Aorta (tissue), 5 donors: ENCODE results near the gene HCN4. TPM values are rescaled to one million over a fixed set of nuclear protein-coding genes. Genes with fewer than 3 reads are reported as not detected.

Experiments used
- ATAC-seq: fragments of 200-7000 bp; cut with Tn5 transposase; one replicate; pipeline ENCODE4 v1.9.1; 2022; ENCODE audit warnings: moderate library complexity; ENCODE audit not compliant: low FRiP score
- DNase-seq, 2 donors: peaks; one replicate each; pipeline ENCODE4 v3.0.0-alpha.2; 2020
- H3K27ac ChIP-seq, 2 donors: one replicate each; pipeline ENCODE4 v1.5.1; 2013; ENCODE audit warnings: low read length in 2 of 2, mild to moderate bottlenecking in 2 of 2, moderate library complexity in 2 of 2, control low read depth in 1 of 2, inconsistent platforms in 1 of 2, low read depth in 1 of 2
- H3K27me3 ChIP-seq, 2 donors: one replicate each; pipeline ENCODE4 v1.6.1; 2013; ENCODE audit warnings: control low read depth in 1 of 2, low read length in 1 of 2, mild to moderate bottlenecking in 1 of 2, moderate library complexity in 1 of 2; ENCODE audit not compliant: insufficient read depth in 2 of 2, control insufficient read depth in 1 of 2
- H3K36me3 ChIP-seq, 2 donors: one replicate each; pipeline ENCODE4 v1.6.1; 2013; ENCODE audit warnings: control low read depth in 1 of 2, low read length in 1 of 2, mild to moderate bottlenecking in 1 of 2; ENCODE audit not compliant: insufficient read depth in 2 of 2, control insufficient read depth in 1 of 2
- H3K4me1 ChIP-seq, 2 donors: one replicate each; pipeline ENCODE4 v1.6.1; 2013; ENCODE audit warnings: low read length in 2 of 2, control low read depth in 1 of 2, mild to moderate bottlenecking in 1 of 2, moderate library complexity in 1 of 2; ENCODE audit not compliant: insufficient read depth in 2 of 2, control insufficient read depth in 1 of 2
- H3K4me3 ChIP-seq, 2 donors: one replicate each; pipeline ENCODE4 v1.5.1; 2013; ENCODE audit warnings: low read length in 2 of 2, control low read depth in 1 of 2, mild to moderate bottlenecking in 1 of 2
- H3K9me3 ChIP-seq: one replicate; pipeline ENCODE4 v1.6.1; 2013; ENCODE audit warnings: mild to moderate bottlenecking, low read length; ENCODE audit not compliant: control insufficient read depth
- WGBS, 2 donors: extraction: QIAGEN DNeasy Blood & Tissue Kit; methylation state at CpG; one replicate each; pipeline ENCODE4 v1.1.7; 2013; 5-methylcytosine and 5-hydroxymethylcytosine counted together
- intact Hi-C, 2 donors: fragments of 100-400 bp; cut with DNase I; formaldehyde crosslinking; loops; one replicate each; pipeline versions ENCODE4 v1.14.2 to v1.15.0; 2022
- polyA plus RNA-seq, 2 donors: library from polyadenylated mRNA; stranded (reverse); fragments of 200-250 nt; gene quantifications; one replicate each; pipeline ENCODE4 v1.2.3, GENCODE V29; 2013
- total RNA-seq, 2 donors: library from RNA; stranded (reverse); fragmentation: NEBNext Ultra II Directional; extraction: Animal tissue kit (Norgen Biotek cat#: 25700); gene quantifications; one replicate each; pipeline ENCODE4 v1.2.1, GENCODE V29; 2021
- donor health status: healthy with polysubstance abuse.
- donor health status: Bipolar disorder and iron deficiency.
- donor health status: DM: no; HTN: no; CAD: no.
- donor health status: DM: no; HTN: no; CAD: no.
- donor health status: DM: yes; HTN: yes; CAD: no.

HCN4 gene
- total and polyA plus RNA-seq, 4 donors: under 0.01 TPM; not detected in 3

DNA sequence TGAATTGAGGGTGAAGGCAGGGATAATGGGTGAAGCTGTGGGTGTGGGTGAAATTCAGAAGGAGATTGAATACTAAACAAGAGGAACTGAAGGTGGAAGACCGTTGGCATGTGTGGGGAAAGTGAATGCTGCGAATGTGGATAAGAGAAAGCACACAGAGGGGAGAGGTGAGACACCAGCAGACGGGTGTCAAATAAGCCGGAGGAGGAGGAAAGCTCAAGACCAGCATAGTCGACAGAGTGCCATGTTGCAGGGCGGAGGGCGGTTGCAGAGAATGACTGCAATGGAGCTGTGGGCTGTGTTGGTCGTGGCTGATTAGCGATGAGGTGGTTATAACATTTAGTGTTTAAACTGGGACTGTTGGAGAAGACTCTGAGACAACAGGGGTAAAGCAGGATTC lies 16.4 kb upstream of the HCN4 start:
- H3K27me3 ChIP-seq: no peaks in the 10 kb centered on the region
- no peaks in the 10 kb centered on the region for H3K36me3 ChIP-seq
- H3K9me3 ChIP-seq: peaks cover 18% of the 10 kb centered on the region
- H3K4me3 ChIP-seq: no peak overlapping the region
- H3K27ac ChIP-seq: no peak overlapping the region
- 85 to 86% methylated on average over 9 of the region's 9 CpGs for WGBS, 2 donors
- DNase-seq (no peak), ATAC-seq (no peak)
- intact Hi-C loops: loop anchor here in 1 of 2 donors (10.0 kb wide), 1 partner anchor 60 kb away; no protein-coding TSS in a partner anchor
- H3K4me1 ChIP-seq: no peaks in the 10 kb centered on the region

DNA sequence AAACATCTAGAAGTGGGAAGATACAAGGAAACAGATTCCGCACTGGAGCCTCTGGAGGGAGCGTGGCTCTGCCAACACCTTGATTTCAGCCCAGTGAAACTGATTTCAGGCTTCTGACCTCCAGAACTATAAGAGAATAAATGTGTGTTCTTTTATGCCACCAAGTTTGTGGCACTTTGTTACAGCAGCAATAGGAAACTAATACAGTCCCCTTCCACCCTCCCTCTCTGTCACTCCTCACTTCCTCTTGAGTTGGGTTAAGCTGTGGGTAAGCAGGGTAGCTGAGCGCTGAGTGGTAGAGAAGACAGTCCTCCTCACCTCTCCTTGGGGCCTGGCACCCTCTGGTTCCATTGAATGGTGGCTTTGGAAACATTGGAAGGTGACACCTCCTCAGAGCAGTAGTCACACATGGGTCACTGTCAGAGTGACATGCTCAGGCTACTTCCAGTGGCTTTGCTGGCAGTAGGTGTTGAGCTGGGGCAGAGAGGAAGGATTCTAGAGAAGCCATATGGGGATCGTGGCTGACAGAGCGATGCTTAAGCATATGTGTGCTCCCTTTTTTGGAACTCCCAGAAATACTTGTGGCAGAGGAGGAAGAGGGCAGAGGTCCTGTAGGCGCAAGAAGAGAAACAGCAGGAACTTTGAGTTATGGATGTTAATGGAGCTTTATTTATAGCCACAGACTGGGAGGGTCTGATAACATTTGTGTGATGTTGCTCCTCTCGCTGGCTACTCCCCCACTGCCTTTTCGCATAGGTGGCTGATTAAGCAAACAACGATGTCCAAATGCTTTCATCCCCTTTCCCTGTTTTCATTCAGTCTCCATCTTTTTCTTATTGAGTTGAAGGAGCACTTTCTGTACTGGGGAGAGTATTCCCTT lies 14.8 kb upstream of the HCN4 start:
- no peak for ATAC-seq
- Histone ChIP-seq H3K9me3 (peaks cover 18% of the 10 kb centered on the region), H3K27me3 (no peaks in the 10 kb centered on the region), H3K36me3 (no peaks in the 10 kb centered on the region), H3K27ac (no peak overlapping the region), H3K4me3 (no peak overlapping the region), H3K4me1 (no peaks in the 10 kb centered on the region)
- intact Hi-C loops: loop anchor here in 1 of 2 donors (10.0 kb wide), 1 partner anchor 59 kb away; no protein-coding TSS in a partner anchor
- peak in 1 of 2 donors; percentile 22 for DNase-seq
- 48% methylated on average over 9 of the region's 9 CpGs for WGBS, 2 donors

DNA sequence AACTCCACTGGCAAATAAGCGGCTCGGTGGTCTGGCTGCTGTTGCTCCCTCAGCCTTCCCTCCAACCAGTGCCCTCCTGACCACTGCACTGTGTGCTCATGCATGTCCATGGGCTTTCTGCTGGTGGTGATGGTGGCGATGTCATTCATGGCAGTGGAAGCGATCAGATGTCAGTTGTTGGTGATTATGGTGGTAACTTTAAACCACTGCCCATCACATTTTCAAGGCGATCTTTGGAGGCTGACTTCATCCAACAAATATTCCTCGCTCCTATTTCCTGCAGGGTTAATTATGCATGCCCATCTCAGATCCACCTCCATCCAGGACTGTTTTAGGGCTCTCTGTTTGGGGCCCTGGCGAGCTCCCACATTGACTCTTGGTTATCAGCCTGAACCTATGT lies 13.4 kb upstream of the HCN4 start:
- no peaks in the 10 kb centered on the region for H3K27me3 ChIP-seq
- 83 to 86% methylated on average over 7 of the region's 7 CpGs for WGBS, 2 donors

DNA sequence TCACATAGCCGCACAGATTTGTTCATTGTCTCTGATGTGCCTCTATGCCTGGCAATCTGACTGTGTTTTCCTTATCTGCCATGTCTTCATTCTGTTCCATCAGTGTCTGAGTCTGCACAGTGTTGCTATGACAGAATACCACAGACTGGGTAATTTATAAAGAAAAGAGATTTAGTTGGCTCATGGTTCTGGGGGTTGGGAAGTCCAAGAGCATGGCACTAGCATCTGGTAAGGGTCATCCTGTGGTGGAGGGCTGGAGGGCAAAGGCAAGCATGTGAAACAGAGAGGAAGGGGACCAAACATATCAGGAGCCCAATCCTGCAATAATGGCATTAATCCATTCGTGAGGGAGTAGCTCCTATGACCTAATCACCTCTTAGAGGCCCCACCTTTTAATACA lies 11.9 kb upstream of the HCN4 start:
- H3K27me3 ChIP-seq: no peaks in the 10 kb centered on the region
- ATAC-seq: no peak
- no peak overlapping the region for H3K4me3 ChIP-seq
- intact Hi-C loops: loop anchor here in 1 of 2 donors (10.0 kb wide), 1 partner anchor 56 kb away; no protein-coding TSS in a partner anchor
- no peak for DNase-seq
- no peaks in the 10 kb centered on the region for H3K4me1 ChIP-seq
- 72 to 81% methylated on average over 2 of the region's 2 CpGs for WGBS, 2 donors
- peaks cover 18% of the 10 kb centered on the region for H3K9me3 ChIP-seq
- H3K27ac ChIP-seq: no peak overlapping the region
- no peaks in the 10 kb centered on the region for H3K36me3 ChIP-seq

More for the DNA sequence above, 13.4 kb upstream of the HCN4 start:
- Histone ChIP-seq H3K4me1 (no peaks in the 10 kb centered on the region), H3K27ac (no peak overlapping the region), H3K9me3 (peaks cover 18% of the 10 kb centered on the region), H3K4me3 (no peak overlapping the region), H3K36me3 (no peaks in the 10 kb centered on the region)
- intact Hi-C loops: loop anchor here in 1 of 2 donors (10.0 kb wide), 1 partner anchor 57 kb away; no protein-coding TSS in a partner anchor
- DNase-seq: peak in 1 of 2 donors; percentile 22
- no peak for ATAC-seq

DNA sequence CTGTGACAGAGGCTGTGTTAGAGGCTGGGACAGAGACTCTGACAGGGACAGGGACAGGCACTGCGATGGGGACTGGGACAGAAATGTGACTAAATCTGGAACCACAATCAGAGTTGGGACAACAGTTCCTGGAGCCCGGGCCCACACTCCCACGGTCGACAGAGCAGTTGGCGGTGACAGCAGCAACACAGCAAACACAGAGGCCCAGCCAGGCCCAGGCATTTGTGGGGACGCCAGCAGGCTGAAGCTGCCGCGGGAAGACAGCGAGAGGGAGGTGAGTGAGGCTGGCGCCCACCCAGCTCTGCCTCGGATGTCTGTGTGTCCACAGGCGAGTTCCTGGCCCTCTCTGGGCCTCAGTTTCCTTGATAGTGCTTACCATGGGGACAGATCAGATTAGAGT lies 9.3 kb upstream of the HCN4 start:
- H3K36me3 ChIP-seq: no peaks in the 10 kb centered on the region
- H3K4me1 ChIP-seq: no peaks in the 10 kb centered on the region
- H3K27me3 ChIP-seq: no peaks in the 10 kb centered on the region
- DNase-seq (no peak), ATAC-seq (no peak)
- WGBS, 2 donors: 44 to 45% methylated on average over 12 of the region's 12 CpGs
- intact Hi-C loops: no loop called here
- no peak overlapping the region for H3K27ac ChIP-seq
- no peak overlapping the region for H3K4me3 ChIP-seq
- H3K9me3 ChIP-seq: peaks cover 14% of the 10 kb centered on the region

DNA sequence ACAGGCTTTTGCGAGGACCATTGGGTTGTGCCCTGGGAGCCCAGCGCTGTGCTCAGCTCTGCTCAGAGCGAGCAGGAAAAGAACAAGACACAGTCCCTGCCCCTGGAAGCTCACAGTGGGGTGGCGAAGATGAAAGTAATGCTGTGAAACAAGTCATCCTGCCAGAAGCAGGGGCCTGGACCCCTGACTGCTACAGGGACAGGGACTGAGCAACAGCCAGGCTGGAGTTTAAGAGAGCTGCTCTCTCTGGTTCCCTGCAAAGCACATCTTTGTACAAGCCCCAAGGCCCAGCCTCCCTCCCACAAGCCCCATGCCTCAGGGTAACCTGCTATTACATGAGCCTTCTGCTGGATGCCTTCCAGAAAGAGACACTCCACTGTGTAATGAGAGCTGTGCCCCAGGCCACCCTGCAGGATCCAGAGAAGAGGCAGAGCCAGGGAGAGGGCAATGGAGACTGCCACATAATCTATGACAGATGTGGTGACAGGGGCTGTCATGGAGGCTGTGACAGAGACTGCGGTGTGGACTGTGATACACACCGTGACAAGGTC lies 7.1 kb upstream of the HCN4 start:
- Histone ChIP-seq H3K27me3 (no peaks in the 10 kb centered on the region), H3K4me1 (no peaks in the 10 kb centered on the region), H3K4me3 (no peak overlapping the region), H3K27ac (no peak overlapping the region), H3K36me3 (no peaks in the 10 kb centered on the region), H3K9me3 (peaks cover 4% of the 10 kb centered on the region)
- WGBS, 2 donors: 74% methylated on average over 6 of the region's 6 CpGs
- no peak for DNase-seq
- ATAC-seq: no peak
- intact Hi-C loops: no loop called here

DNA sequence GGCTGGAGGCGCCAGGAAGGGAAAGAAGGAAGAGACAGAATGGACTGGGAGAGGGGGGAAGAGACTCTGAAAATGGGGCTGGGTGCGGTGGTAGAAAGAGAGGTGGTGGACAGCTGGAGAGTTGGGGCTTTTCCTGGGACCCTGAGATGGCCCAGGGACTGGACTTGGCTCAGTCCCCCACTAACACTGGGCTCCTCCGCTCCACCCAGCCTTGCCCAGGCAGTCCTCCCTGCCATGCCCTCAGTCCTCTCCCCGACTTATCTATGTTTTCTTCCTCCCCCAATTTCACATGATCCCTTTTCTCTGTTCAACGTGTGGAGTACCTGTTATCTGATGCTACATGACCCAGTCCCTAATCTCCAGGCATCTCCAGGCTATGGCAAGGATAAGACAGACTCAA lies 6.3 kb upstream of the HCN4 start:
- intact Hi-C loops: no loop called here

DNA sequence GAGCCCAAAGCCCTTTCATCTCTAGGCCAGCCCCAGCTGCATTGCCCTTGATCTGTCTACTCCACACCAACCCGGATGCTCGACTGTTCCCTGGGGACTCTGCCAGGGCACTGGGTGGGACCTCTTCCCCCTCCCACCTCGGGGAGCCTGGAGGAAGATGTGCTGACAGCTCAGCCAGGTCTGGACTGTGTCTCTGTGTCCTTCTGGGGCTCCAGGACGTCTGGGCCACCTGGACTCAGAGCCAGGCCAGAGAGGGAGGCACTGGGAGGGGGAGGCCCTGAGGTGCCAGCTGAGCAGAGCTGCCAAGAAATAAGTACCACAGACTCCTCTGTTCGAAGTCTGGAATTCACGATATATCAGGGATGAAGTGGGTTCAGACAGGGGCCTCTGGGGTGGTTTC lies 5.8 kb upstream of the HCN4 start:
- no peaks in the 10 kb centered on the region for H3K27me3 ChIP-seq
- DNase-seq (no peak), ATAC-seq (no peak)
- H3K27ac ChIP-seq: no peak overlapping the region
- no peak overlapping the region for H3K4me3 ChIP-seq
- intact Hi-C loops: no loop called here
- WGBS, 2 donors: 14 to 18% methylated on average over 6 of the region's 6 CpGs
- no peaks in the 10 kb centered on the region for H3K36me3 ChIP-seq
- H3K4me1 ChIP-seq: no peaks in the 10 kb centered on the region
- no peaks in the 10 kb centered on the region for H3K9me3 ChIP-seq

More for the DNA sequence above, 6.3 kb upstream of the HCN4 start:
- ATAC-seq (no peak), DNase-seq (no peak)
- 30 to 58% methylated on average over 4 to 5 of the region's 5 CpGs for WGBS, 2 donors
- no peak overlapping the region for H3K27ac ChIP-seq
- no peaks in the 10 kb centered on the region for H3K4me1 ChIP-seq
- H3K4me3 ChIP-seq: no peak overlapping the region
- no peaks in the 10 kb centered on the region for H3K27me3 ChIP-seq
- no peaks in the 10 kb centered on the region for H3K9me3 ChIP-seq
- no peaks in the 10 kb centered on the region for H3K36me3 ChIP-seq

DNA sequence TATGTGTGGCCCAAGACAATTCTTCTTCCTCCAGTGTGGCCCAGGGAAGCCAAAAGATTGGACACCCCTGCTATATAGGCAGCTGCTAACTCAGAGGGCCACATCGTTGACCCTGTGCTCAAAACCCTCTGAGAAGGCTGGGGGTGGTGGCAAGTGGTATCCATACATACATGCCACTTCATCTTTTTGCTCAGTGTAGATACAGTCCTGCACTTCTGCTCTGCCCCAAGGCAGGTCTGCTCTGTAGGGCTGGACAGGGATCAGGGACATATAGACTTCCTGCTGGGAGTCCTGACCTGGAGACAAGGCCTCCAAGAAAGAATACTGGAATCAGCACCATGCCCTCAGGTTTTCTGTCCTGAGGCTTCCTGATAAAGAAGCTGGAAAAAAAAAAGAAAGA lies 4.5 kb upstream of the HCN4 start:
- H3K27me3 ChIP-seq: no peaks in the 10 kb centered on the region
- DNase-seq (no peak), ATAC-seq (no peak)
- H3K9me3 ChIP-seq: no peaks in the 10 kb centered on the region
- H3K4me3 ChIP-seq: no peak overlapping the region
- no peaks in the 10 kb centered on the region for H3K4me1 ChIP-seq
- 56 to 58% methylated on average over 1 of the region's 1 CpG for WGBS, 2 donors
- no peaks in the 10 kb centered on the region for H3K36me3 ChIP-seq
- intact Hi-C loops: no loop called here
- H3K27ac ChIP-seq: no peak overlapping the region
